Esophagus squamous epithelium (tissue), 4 donors: Measurements from ENCODE around the gene TAB2.

Experiments used
- POLR2A ChIP-seq, 4 donors: fragments of 450-650 bp; IDR thresholded peaks; one replicate each; pipeline ENCODE4 v1.6.1; 2017; ENCODE audit warnings: antibody characterized with exemption in 4 of 4, mild to moderate bottlenecking in 4 of 4, moderate library complexity in 3 of 4
- TF ChIP-seq, protein P1 (sequence below), 6 experiments: fragments of 450-650 bp in 4 of 6; fragments of 200-600 bp in 2 of 6; sonication (generic) in 2 of 6; IDR thresholded peaks; one replicate each; pipeline ENCODE4 v1.5.1; 2016 to 2019; ENCODE audit warnings: antibody characterized with exemption in 6 of 6, mild to moderate bottlenecking in 4 of 6, moderate library complexity in 4 of 6

DNA sequence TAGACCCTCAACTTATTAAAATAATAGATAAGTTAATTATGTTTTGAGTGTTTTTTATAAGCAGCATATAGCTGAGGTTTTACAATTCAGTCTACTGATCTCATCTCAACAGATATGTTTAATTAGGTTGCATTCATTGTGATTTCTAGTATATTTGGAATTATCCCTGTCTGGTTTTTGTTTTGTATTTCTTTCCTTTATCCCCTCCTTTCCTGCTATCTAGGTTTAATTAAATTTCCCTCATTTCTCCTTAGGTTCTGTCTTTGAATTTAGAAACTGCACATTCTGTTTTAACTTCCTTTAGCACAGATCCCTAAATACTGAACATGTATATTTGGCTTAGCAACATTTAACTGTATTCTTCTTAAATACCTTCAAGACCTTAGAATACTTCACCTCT lies 77.7 kb downstream of the TAB2 start:
- TF ChIP-seq, protein P1, sequence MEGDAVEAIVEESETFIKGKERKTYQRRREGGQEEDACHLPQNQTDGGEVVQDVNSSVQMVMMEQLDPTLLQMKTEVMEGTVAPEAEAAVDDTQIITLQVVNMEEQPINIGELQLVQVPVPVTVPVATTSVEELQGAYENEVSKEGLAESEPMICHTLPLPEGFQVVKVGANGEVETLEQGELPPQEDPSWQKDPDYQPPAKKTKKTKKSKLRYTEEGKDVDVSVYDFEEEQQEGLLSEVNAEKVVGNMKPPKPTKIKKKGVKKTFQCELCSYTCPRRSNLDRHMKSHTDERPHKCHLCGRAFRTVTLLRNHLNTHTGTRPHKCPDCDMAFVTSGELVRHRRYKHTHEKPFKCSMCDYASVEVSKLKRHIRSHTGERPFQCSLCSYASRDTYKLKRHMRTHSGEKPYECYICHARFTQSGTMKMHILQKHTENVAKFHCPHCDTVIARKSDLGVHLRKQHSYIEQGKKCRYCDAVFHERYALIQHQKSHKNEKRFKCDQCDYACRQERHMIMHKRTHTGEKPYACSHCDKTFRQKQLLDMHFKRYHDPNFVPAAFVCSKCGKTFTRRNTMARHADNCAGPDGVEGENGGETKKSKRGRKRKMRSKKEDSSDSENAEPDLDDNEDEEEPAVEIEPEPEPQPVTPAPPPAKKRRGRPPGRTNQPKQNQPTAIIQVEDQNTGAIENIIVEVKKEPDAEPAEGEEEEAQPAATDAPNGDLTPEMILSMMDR (IDR thresholded peaks at IDR 0.05): no peak
- no peak for TF ChIP-seq POLR2A (IDR thresholded peaks at IDR 0.05)
